Thoracic aorta (tissue), 2 donors: ENCODE data around the gene FLT4. TPM values are rescaled to one million over a fixed set of nuclear protein-coding genes. Genes with fewer than 3 reads are reported as not detected.

ENCODE experiments used
- ATAC-seq: fragments of 150-250 bp; one replicate; pipeline ENCODE4 v1.8.0; 2017; ENCODE audit warnings: low read depth; ENCODE audit not compliant: insufficient number of reproducible peaks, low FRiP score
- DNase-seq: peaks from one replicate; pipeline ENCODE4 v3.0.0-alpha.2; 2020; ENCODE audit warnings: low spot score
- H3K27ac ChIP-seq, 2 donors: fragments of 200-600 bp; sonication (generic); 1 replicate in 1 of 2; 2 replicates in 1 of 2; pipeline ENCODE4 v1.5.1; 2016; ENCODE audit warnings: mild to moderate bottlenecking in 2 of 2, moderate library complexity in 2 of 2
- H3K27me3 ChIP-seq: fragments of 200-600 bp; sonication (generic); replicated peaks from 2 replicates; pipeline ENCODE4 v1.6.0; 2016; ENCODE audit warnings: mild to moderate bottlenecking; ENCODE audit not compliant: insufficient read depth
- H3K36me3 ChIP-seq: fragments of 200-600 bp; sonication (generic); one replicate; pipeline ENCODE4 v1.5.1; 2016
- H3K4me1 ChIP-seq, 2 donors: fragments of 200-600 bp; sonication (generic); 1 replicate in 1 of 2; 2 replicates in 1 of 2; pipeline versions ENCODE4 v1.5.1 to v1.6.0; 2016; ENCODE audit warnings: low read depth in 2 of 2, mild to moderate bottlenecking in 1 of 2; ENCODE audit not compliant: control insufficient read depth in 1 of 2
- H3K4me3 ChIP-seq: fragments of 200-600 bp; sonication (generic); 2 replicates; pipeline ENCODE4 v1.5.1; 2016; ENCODE audit warnings: mild to moderate bottlenecking
- H3K9me3 ChIP-seq: fragments of 200-600 bp; sonication (generic); 2 replicates; pipeline ENCODE4 v1.5.1; 2016
- CTCF ChIP-seq: fragments of 200-600 bp; sonication (generic); IDR thresholded peaks from one replicate; pipeline ENCODE4 v1.5.1; 2019; ENCODE audit warnings: antibody characterized with exemption
- total RNA-seq, 2 donors: library from RNA; depleted of rRNA; stranded (reverse); fragments of >200 nt; gene quantifications; one replicate each; pipeline versions ENCODE4 v1.1.0 to v1.2.3, GENCODE V29; 2016

FLT4 gene
- total RNA-seq, 2 donors from 2014 or later, result 4.8 to 10.8 TPM

- Histone ChIP-seq H3K27ac (no peak overlapping the region), H3K27me3 (no peaks in the 10 kb centered on the region)
Observed at GRCh38 chr5:180643191-180643851, 6.1 kb downstream of the FLT4 start.

GRCh38 chr5:180642779-180643178, 6.6 kb downstream of the FLT4 start:
- no peaks in the 10 kb centered on the region for H3K4me1 ChIP-seq
- no peak overlapping the region for H3K4me3 ChIP-seq
- ATAC-seq, result no peak
- no peaks in the 10 kb centered on the region for H3K36me3 ChIP-seq
- no peaks in the 10 kb centered on the region for H3K27me3 ChIP-seq
- no peak for TF ChIP-seq CTCF
- H3K9me3 ChIP-seq, result no peaks in the 10 kb centered on the region
- no peak for DNase-seq
- no peak overlapping the region for H3K27ac ChIP-seq

More at GRCh38 chr5:180643191-180643851, 6.1 kb downstream of the FLT4 start:
- Histone ChIP-seq H3K9me3 (no peaks in the 10 kb centered on the region), H3K4me3 (no peak overlapping the region), H3K36me3 (no peaks in the 10 kb centered on the region), H3K4me1 (no peaks in the 10 kb centered on the region)
- TF ChIP-seq CTCF, result no peak
- DNase-seq (no peak), ATAC-seq (no peak)

GRCh38 chr5:180642181-180642775, 7.1 kb downstream of the FLT4 start:
- no peak for ATAC-seq
- Histone ChIP-seq H3K9me3 (no peaks in the 10 kb centered on the region), H3K27me3 (no peaks in the 10 kb centered on the region), H3K4me1 (no peaks in the 10 kb centered on the region), H3K27ac (no peak overlapping the region), H3K36me3 (no peaks in the 10 kb centered on the region), H3K4me3 (no peak overlapping the region)
- DNase-seq, result no peak
- no peak for TF ChIP-seq CTCF

- no peaks in the 10 kb centered on the region for H3K36me3 ChIP-seq
- no peak for TF ChIP-seq CTCF
- no peak for ATAC-seq
- no peaks in the 10 kb centered on the region for H3K27me3 ChIP-seq
- DNase-seq, result no peak
- no peak overlapping the region for H3K27ac ChIP-seq
- H3K4me3 ChIP-seq, result no peak overlapping the region
- no peaks in the 10 kb centered on the region for H3K9me3 ChIP-seq
- H3K4me1 ChIP-seq, result no peaks in the 10 kb centered on the region
Observed at GRCh38 chr5:180641566-180641900, 7.9 kb downstream of the FLT4 start.

- TF ChIP-seq CTCF, result no peak
- ATAC-seq, result no peak
- no peak for DNase-seq
Observed at GRCh38 chr5:180640861-180641565, 8.4 kb downstream of the FLT4 start.

More at GRCh38 chr5:180640861-180641565, 8.4 kb downstream of the FLT4 start:
- no peaks in the 10 kb centered on the region for H3K36me3 ChIP-seq
- H3K27ac ChIP-seq, result no peak overlapping the region
- no peaks in the 10 kb centered on the region for H3K4me1 ChIP-seq
- no peak overlapping the region for H3K4me3 ChIP-seq
- no peaks in the 10 kb centered on the region for H3K9me3 ChIP-seq
- no peaks in the 10 kb centered on the region for H3K27me3 ChIP-seq
